ENCODE data around the gene PCYOX1L. TPM values are rescaled to one million over a fixed set of nuclear protein-coding genes. Genes with fewer than 3 reads are reported as not detected.

Gene PCYOX1L
- total RNA-seq, 1 donor from 2014 or later = 18.5 TPM

DNA sequence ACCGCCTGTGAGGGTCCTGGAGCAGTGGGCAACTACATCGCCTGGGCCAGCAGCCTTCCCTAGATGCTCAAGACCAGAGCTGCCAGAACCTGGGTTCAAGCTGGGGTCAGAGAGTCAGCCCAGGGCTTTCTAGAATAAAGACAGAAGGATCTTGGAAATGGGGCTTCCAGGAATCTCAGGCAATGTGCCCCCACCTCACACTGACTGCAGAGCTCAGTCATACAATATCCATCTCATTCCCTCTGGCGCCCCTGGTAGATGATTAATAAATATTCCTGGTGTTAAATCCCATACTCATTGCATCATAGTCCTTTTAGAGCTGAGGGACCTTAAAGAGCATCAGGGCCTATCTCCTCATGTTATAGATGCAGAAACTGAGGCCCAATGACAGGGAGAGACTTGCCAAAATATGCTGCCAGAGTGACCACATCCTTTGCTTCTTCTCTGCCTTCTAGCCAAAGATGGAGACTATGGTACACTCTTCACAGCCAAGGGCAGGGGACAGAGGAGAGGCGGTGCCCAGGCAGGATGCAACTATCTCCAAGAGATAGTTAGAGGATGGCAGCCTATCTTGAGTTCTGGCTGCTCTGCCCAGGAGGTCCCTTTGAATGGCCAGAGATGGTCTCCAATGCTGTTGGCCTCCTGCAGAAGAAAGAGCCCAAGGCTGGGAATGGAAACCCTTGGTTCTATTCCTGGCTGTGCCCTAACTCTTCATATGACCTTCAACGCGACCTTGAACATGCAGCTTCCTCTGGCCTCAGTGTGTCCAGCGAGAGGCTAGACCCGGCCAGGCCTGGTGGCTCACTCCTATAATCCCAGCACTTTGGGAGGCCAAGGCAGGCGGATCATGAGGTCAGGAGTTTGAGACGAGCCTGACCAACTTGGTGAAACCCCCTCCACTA, 57.5 kb downstream of the PCYOX1L start:
- H3K4me1 Mint-ChIP-seq (ENCODE audit: unreplicated experiment) = peaks cover 44% of the 10 kb centered on the region
- no peaks in the 10 kb centered on the region for H3K36me3 Mint-ChIP-seq
- TF ChIP-seq, protein P1, sequence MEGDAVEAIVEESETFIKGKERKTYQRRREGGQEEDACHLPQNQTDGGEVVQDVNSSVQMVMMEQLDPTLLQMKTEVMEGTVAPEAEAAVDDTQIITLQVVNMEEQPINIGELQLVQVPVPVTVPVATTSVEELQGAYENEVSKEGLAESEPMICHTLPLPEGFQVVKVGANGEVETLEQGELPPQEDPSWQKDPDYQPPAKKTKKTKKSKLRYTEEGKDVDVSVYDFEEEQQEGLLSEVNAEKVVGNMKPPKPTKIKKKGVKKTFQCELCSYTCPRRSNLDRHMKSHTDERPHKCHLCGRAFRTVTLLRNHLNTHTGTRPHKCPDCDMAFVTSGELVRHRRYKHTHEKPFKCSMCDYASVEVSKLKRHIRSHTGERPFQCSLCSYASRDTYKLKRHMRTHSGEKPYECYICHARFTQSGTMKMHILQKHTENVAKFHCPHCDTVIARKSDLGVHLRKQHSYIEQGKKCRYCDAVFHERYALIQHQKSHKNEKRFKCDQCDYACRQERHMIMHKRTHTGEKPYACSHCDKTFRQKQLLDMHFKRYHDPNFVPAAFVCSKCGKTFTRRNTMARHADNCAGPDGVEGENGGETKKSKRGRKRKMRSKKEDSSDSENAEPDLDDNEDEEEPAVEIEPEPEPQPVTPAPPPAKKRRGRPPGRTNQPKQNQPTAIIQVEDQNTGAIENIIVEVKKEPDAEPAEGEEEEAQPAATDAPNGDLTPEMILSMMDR (conservative IDR thresholded peaks at IDR 0.05) = no peak
- H3K27ac Mint-ChIP-seq = no peak overlapping the region
- DNase-seq (ENCODE audit: extremely low spot score, unreplicated experiment) = no peak
- no peaks in the 10 kb centered on the region for H3K9me3 Mint-ChIP-seq
- H3K4me3 Mint-ChIP-seq = no peak overlapping the region
- no peaks in the 10 kb centered on the region for H3K27me3 Mint-ChIP-seq

DNA sequence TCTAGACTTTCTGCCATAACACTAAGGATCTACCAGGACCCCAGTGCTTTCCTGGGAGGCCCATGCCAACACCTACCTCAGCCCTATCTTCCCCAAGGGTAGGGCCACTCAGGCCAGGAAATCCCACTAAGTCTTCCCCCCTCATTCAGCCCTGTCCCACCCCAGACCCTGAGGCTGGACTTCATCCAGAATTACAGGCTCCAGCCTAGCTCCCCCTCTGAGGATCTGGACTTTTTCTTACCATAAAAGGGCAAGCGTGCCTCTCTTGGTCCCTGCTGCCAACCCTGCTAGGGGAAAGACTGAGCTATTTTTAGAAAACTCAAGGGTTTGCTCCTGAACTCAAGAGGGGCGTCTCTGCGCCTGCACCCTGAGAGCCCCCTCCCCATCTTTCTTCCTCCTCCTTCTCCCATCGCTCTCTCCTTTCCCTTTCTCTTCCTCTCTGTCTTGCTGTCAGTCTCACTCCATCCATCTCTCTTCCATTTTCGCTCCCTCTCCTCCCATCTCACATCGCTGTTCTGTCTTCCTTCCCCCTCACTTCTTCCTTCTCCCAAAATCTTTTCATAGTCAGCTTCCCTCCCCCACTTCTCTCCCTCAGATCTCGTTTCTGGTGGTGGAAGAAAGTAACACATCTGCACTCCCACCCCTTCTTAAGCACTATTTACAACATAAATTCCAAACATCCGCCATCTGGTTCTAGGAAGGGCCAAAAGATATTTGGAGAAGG, 59.3 kb downstream of the PCYOX1L start:
- no peak for DNase-seq (ENCODE audit: extremely low spot score, unreplicated experiment)
- H3K4me1 Mint-ChIP-seq (ENCODE audit: unreplicated experiment) = peaks cover 57% of the 10 kb centered on the region
- no peaks in the 10 kb centered on the region for H3K27me3 Mint-ChIP-seq
- H3K9me3 Mint-ChIP-seq = no peaks in the 10 kb centered on the region
- H3K36me3 Mint-ChIP-seq = no peaks in the 10 kb centered on the region
- H3K27ac Mint-ChIP-seq = peak overlapping the region; percentile 41
- TF ChIP-seq, protein P1 (conservative IDR thresholded peaks at IDR 0.05) = no peak
- H3K4me3 Mint-ChIP-seq = peak overlapping the region; percentile 62

DNA sequence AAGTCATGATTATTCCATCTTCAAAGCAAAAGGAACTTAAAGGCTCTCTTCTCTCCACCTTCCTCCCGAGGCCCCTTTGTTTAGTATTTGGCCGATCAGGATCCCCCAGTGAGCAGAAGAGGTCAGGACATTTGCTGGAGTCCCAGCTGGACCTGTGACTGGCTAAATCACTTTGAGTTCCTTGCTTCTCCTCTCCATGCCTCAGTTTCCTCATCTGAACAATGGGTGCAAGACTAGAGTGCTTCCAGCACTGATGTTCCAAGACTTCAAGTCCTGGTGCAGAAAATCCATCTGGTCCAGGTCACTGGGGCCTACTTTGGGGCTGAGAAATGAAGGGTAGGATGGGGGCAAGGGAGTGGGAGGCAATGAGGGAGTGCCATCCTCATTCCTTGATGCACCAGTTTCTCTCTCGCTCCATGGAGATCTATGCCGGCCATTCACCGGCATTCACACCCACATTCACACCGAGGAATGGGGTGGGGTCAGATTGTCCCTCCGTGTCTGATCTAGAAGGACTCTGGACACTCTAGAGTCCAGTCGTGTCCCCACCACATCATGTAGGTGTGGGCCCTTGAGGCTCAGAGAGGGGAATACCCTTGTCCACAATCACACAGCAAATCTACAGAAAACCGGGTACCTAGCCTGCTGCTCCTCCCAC, 60.0 kb downstream of the PCYOX1L start:
- Mint-ChIP-seq H3K36me3 (no peaks in the 10 kb centered on the region), H3K4me3 (peak overlapping the region; percentile 64), H3K4me1 (ENCODE audit: unreplicated experiment) (peaks cover 60% of the 10 kb centered on the region), H3K27ac (peak overlapping the region; percentile 41), H3K27me3 (no peaks in the 10 kb centered on the region), H3K9me3 (no peaks in the 10 kb centered on the region)
- DNase-seq (ENCODE audit: extremely low spot score, unreplicated experiment) = no peak
- TF ChIP-seq, protein P1 (conservative IDR thresholded peaks at IDR 0.05) = no peak

DNA sequence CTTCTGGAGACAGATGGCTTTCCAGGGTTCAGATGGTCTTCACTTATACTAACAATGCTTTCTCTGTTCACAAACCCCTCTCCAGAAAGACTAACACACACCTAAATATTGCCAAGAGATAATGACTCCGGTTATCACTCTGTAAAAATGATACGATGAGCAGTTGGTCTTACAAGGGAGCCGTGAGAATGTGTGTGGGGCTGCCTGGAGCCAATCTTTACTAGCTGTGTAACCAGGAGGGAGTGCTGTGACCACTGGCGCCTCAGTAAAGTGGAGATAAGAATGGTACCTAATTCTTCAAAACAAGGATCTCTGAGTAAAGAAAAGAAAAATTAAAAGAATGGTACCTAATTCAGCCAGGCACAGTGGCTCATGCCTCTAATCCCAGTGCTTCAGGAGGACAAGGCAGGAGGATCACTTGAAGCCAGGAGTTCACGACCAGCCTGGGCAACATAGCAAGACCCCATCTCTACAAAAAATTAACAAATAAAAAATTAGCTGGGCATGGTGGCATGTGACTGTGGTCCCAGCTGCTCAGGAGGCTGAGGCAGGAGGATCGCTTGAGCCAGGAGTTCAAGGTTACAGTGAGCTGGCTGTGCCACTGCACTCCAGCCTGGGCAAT, 61.2 kb downstream of the PCYOX1L start:
- Mint-ChIP-seq H3K36me3 (no peaks in the 10 kb centered on the region), H3K27me3 (no peaks in the 10 kb centered on the region), H3K4me1 (ENCODE audit: unreplicated experiment) (peaks cover 64% of the 10 kb centered on the region), H3K4me3 (peak overlapping the region; percentile 8), H3K27ac (no peak overlapping the region), H3K9me3 (no peaks in the 10 kb centered on the region)
- TF ChIP-seq, protein P1 (conservative IDR thresholded peaks at IDR 0.05) = no peak
- DNase-seq (ENCODE audit: extremely low spot score, unreplicated experiment) = no peak

Other genes with a start within 250 kb of the PCYOX1L start
- 7.8 and 8.0 TPM in 2 replicates for gene ABLIM3, start 216.6 kb upstream of the PCYOX1L start, total RNA-seq (ENCODE audit: low replicate concordance)
- 6.4 and 12.1 TPM in 2 replicates for gene AFAP1L1, start 86.2 kb upstream of the PCYOX1L start, total RNA-seq (ENCODE audit: low replicate concordance)
- gene GRPEL2, start 12.5 kb upstream of the PCYOX1L start, total RNA-seq (ENCODE audit: low replicate concordance) = 19.1 and 22.6 TPM in 2 replicates
- 0.46 TPM in 1 of 2 replicates, not detected in the other for gene IL17B, start 21.2 kb downstream of the PCYOX1L start, total RNA-seq (ENCODE audit: low replicate concordance)
- 224 and 294 TPM in 2 replicates for gene CSNK1A1, start 193.4 kb downstream of the PCYOX1L start, total RNA-seq (ENCODE audit: low replicate concordance)
- gene ARHGEF37, start 223.5 kb downstream of the PCYOX1L start, total RNA-seq (ENCODE audit: low replicate concordance) = 7.1 and 16.8 TPM in 2 replicates

All from type B pancreatic cell (in vitro differentiated cells).